WI38 (cell line): ENCODE measurements around the gene C1orf50.
"Not testable (repeated sequence)": the region's sequence is repeated elsewhere in the genome, so short reads cannot be mapped to it uniquely, and the experiment has no call there.

Experiments used
- H3K4me3 ChIP-seq: 2 replicates; pipeline ENCODE4 v1.5.1; 2011; ENCODE audit warnings: low read depth, mild to moderate bottlenecking, control low read depth, low read length
- CTCF ChIP-seq: IDR thresholded peaks from 2 replicates; pipeline ENCODE4 v1.5.1; 2012; ENCODE audit warnings: low read depth, mild to moderate bottlenecking, control low read depth, low read length

Gene C1orf50

DNA sequence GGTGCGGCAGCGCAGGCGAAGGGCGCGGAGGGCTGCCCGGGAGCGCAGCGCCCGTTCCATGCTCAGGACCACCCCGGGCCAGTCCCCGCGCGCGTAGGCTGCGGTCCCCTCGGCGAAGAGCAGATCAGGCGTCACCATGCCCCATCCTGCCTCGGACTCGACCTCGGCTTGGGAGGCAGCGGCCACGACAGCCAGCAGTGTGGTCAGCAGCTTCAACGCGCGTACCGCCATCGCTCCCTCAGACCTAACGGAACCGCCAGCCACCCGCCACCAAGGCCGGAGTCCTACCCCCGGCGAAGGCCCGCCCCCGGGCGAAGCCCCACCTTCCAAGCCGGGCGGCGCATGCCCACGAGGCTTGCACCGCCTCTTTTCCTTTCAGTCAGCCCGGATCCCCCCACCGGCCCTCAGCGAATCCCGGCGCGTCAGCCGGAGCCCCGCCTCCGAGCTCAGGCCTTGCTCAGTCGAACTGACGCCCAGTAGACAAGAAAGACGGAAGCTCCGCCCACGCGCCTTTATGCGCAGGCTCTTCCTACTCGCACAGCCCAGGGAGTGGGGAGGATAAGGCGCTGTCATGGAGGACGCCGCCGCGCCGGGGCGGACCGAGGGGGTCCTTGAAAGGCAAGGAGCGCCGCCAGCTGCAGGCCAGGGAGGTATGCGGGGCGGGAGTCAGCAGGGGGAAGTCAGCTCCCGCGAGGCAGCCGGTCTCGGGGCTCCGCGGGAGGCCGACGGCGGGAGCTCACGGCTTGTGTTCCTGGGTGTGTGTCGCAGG lies at the start of gene C1orf50, which contains the start of gene P3H1:
Gene C1orf50, plus strand, starts transcription at position 509 of the 769 bp plus-strand sequence. Its CDS starts 63 bp downstream, at position 572.
Gene P3H1, minus strand, starts transcription at position 288 of the 769 bp plus-strand sequence. Its CDS starts 57 bp downstream, at position 231.
- TF ChIP-seq CTCF, result no peak
- H3K4me3 ChIP-seq, result peak within 1 kb of the TSS; percentile 79

DNA sequence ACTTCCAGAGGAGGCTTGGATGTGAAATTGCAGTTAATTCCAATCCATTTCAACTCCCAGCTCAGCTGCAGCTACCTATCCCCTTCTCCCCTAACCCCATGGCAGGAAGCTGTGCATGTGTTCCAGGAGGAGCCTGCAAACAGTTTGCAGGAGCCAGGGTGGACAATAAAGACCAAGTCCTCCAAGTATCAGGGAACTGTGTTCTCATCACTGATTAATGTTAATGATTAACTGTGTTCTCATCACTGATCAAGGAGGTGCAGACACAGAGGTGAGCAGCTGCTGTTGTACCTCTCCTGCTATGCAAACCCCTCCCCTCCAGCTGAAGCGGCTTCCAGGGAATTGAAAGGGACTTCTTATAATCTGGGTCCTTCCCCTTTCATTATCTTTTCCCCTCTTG lies 46.2 kb upstream of the C1orf50 start:
- TF ChIP-seq CTCF, result no peak
- H3K4me3 ChIP-seq, result no peak overlapping the region

DNA sequence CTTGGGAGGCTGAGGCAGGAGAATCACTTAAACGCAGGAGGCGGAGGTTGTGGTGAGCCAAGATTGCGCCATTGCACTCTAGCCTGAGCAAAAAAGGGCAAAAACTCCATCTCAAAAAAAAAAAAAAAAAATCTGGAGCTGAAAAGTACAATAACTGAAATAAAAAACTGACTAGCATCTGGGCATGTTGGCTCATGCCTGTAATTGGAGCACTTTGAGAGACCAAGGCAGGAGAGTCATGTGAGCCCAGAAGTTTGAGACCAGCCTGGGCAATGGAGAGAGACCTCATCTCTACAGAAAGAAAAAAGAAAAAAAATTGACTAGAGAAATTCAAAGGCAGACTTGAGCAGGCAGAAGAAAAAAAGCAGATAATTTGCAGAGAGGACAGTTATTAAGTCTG lies 45.1 kb upstream of the C1orf50 start:
- TF ChIP-seq CTCF, result no peak

DNA sequence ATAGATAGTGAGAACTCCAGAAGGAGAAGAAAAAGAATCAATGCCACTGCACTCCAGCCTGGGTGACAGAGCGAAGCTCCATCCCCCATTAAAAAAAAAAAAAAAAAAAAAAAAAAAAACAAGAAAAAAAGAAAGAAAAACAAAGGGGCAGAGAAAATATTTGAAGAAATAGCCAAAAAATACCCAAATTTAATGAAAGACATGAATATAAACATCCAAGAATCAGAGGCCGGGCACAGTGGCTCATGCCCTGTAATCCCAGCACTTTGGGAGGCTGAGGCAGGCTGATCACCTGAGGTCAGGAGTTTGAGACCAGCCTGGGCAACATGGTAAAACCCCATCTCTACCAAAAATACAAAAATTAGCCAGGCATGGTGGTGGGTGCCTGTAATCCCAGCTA lies 44.6 kb upstream of the C1orf50 start:
- not testable (repeated sequence) for H3K4me3 ChIP-seq

More for the DNA sequence above, 45.1 kb upstream of the C1orf50 start:
- no peak overlapping the region for H3K4me3 ChIP-seq

DNA sequence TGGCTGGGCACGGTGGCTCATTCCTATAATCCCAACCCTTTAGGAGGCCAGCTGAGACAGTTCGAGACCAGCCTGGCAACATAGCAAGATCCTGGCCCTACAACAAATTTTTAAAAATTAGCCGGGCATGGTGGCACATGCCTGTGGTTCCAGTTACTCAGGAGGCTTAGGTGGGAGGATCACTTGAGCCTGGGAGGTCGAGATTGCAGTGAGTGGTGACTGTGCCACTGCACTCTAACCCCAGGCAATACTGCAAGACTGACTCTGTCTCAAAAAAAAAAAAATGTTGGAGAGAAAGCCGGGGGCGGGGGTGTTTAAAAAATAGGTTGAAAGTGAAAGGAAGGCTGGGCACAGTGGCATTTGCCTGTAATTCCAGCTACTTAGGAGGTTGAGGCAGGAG lies 43.5 kb upstream of the C1orf50 start:
- no peak for TF ChIP-seq CTCF
- no peak overlapping the region for H3K4me3 ChIP-seq

GRCh38 chr1:42725820-42726219 lies 41.2 kb upstream of the C1orf50 start:
- H3K4me3 ChIP-seq, result not testable (repeated sequence)

GRCh38 chr1:42730002-42730401 lies 37.0 kb upstream of the C1orf50 start:
- TF ChIP-seq CTCF, result no peak
- no peak overlapping the region for H3K4me3 ChIP-seq

- H3K4me3 ChIP-seq, result no peak overlapping the region
- no peak for TF ChIP-seq CTCF
These were observed 36.1 kb upstream of the C1orf50 start for GRCh38 chr1:42730988-42731387.
